Astrocyte of the spinal cord (primary cell): ENCODE results near the gene PRRC2A.

Experiments
- DNase-seq: peaks from one replicate; pipeline ENCODE4 v3.0.0; 2011; ENCODE audit warnings: low read depth, low spot score
- H3K4me3 ChIP-seq: 2 replicates; pipeline ENCODE4 v1.5.1; 2011; ENCODE audit warnings: low read depth, mild to moderate bottlenecking, low read length, moderate library complexity
- in situ Hi-C: cut with HindIII; loops from 2 replicates; pipeline ENCODE4 v1.10.0; 2017; ENCODE audit warnings: low sequenced_read_pairs
- TF ChIP-seq, protein P1 (sequence below): IDR thresholded peaks from 2 replicates; pipeline ENCODE4 v1.5.1; 2012; ENCODE audit warnings: low read depth, mild to moderate bottlenecking, low read length, inconsistent platforms

Gene PRRC2A

DNA sequence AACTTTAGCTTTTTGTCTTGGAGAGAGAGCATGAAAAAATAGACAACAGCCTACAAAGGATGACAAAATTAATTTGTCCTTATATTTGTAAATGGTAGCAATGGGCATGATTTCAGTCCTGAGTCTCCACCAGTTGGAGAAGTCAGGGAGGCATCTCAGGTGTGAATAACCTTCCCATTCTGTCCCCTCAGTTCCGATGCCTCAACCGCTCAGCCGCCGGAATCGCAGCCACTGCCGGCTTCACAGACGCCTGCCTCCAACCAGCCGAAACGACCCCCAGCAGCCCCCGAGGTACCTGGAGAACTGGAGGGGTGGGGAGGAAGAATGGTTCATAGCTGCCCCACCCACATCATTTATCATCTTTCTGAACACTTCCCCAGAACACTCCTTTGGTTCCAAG is 3.6 kb downstream of the PRRC2A start:
- TF ChIP-seq, protein P1, sequence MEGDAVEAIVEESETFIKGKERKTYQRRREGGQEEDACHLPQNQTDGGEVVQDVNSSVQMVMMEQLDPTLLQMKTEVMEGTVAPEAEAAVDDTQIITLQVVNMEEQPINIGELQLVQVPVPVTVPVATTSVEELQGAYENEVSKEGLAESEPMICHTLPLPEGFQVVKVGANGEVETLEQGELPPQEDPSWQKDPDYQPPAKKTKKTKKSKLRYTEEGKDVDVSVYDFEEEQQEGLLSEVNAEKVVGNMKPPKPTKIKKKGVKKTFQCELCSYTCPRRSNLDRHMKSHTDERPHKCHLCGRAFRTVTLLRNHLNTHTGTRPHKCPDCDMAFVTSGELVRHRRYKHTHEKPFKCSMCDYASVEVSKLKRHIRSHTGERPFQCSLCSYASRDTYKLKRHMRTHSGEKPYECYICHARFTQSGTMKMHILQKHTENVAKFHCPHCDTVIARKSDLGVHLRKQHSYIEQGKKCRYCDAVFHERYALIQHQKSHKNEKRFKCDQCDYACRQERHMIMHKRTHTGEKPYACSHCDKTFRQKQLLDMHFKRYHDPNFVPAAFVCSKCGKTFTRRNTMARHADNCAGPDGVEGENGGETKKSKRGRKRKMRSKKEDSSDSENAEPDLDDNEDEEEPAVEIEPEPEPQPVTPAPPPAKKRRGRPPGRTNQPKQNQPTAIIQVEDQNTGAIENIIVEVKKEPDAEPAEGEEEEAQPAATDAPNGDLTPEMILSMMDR = no peak
- no peak overlapping the region for H3K4me3 ChIP-seq
- in situ Hi-C loops = no loop called here
- no peak for DNase-seq

DNA sequence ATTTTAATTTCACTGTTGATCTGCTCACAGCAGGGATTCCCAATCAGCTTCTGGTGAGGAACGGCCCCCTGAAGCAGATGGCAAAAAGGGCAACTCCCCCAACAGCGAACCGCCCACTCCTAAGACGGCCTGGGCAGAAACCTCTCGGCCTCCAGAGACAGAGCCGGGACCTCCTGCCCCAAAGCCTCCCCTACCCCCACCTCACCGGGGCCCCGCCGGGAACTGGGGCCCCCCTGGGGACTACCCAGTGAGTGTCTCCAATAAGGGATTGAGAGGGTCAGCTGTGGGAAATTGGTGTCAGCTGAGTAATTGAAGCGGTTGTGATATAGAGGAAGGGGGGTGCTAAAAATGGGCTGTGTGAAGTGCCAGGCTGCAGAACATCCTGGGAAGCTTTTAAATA is 6.4 kb downstream of the PRRC2A start:
- TF ChIP-seq, protein P1 = no peak
- in situ Hi-C loops = no loop called here

DNA sequence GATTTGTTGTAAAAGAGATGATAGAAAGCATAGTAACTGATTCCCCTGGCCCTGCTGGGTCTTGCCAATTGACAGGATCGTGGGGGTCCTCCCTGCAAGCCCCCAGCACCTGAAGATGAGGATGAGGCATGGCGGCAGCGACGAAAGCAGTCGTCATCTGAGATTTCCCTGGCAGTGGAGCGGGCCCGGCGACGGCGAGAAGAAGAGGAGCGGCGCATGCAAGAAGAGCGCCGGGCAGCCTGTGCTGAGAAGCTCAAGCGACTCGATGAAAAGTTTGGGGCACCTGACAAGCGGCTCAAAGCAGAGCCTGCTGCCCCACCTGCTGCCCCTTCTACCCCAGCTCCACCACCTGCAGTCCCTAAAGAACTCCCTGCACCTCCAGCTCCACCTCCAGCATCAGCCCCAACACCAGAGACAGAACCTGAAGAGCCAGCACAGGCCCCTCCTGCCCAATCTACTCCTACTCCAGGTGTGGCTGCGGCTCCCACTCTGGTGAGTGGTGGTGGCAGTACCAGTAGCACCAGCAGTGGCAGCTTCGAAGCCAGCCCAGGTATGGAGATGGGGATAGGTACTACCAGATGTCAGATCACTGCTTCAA is 7.3 kb downstream of the PRRC2A start:
- in situ Hi-C loops = no loop called here
- TF ChIP-seq, protein P1 = no peak
- DNase-seq = no peak

More for the DNA sequence above, 6.4 kb downstream of the PRRC2A start:
- H3K4me3 ChIP-seq = no peak overlapping the region
- no peak for DNase-seq

DNA sequence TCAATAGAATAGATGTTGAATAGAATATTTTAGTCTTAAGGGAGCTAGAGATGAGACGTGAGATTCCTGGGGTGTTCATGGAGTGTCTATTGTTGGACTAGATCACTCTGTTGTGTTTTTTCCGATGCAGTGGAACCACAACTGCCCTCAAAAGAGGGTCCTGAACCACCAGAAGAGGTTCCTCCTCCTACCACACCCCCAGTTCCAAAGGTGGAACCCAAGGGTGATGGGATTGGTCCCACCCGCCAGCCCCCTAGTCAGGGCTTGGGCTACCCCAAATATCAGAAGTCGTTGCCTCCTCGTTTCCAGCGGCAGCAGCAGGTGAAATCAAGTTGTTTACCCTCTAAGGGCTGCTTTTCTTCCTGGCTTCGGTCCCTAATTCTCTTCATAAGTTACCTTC is 8.5 kb downstream of the PRRC2A start:
- no peak overlapping the region for H3K4me3 ChIP-seq
- in situ Hi-C loops = no loop called here
- no peak for DNase-seq
- TF ChIP-seq, protein P1 = no peak

More for the DNA sequence above, 7.3 kb downstream of the PRRC2A start:
- H3K4me3 ChIP-seq = no peak overlapping the region

DNA sequence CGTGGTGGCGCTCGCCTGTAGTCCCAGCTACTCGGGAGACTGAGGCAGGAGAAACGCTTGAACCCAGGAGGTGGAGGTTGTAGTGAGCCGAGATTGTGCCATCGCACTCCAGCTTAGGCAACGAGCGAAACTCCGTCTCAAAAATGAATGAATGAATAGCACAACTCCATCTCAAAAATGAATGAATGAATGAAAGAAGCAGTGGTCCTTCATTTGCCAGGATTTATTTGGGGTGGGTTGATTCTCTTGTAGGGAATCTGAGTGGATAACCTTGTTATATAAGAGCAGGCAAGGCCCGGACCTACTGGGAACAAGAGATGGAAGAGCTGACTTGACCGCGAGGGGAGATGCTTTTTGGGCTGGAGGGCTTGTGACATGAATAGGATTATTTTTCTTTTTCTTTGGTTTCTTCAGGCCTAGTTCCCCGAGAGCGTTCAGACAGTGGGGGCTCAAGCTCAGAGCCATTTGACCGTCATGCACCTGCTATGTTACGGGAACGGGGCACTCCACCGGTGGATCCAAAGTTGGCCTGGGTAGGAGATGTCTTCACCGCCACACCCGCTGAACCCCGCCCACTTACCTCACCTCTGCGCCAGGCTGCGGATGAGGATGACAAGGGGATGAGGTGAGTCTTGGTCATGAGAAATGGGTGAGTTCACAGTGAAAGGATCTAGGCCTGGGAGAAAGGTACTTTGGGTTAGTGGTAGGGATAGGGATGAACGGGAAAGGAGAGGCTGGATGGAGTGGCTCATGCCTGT is 9.8 kb downstream of the PRRC2A start:
- TF ChIP-seq, protein P1 = no peak
- DNase-seq = no peak
- in situ Hi-C loops = no loop called here
- H3K4me3 ChIP-seq = no peak overlapping the region

DNA sequence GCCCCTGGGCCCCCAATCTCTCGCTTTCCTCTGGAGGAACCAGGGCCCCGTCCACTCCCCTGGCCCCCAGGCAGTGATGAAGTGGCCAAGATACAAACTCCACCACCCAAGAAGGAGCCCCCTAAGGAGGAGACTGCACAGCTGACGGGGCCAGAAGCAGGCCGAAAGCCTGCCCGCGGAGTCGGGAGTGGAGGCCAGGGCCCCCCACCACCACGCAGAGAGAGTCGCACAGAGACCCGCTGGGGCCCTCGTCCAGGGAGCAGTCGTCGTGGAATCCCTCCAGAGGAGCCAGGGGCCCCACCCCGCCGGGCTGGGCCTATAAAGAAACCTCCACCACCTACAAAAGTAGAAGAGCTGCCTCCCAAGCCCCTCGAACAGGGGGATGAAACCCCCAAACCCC is 10.7 kb downstream of the PRRC2A start:
- TF ChIP-seq, protein P1 = no peak
- DNase-seq = no peak
- in situ Hi-C loops = no loop called here
- H3K4me3 ChIP-seq = no peak overlapping the region
